GM20431 (cell line): ENCODE measurements around the gene SMARCD3.

Experiments
- in situ Hi-C: fragments of 300-500 bp; cut with MseI, MboI; formaldehyde crosslinking; loops from one replicate; pipeline ENCODE4 v1.15.0; 2020; ENCODE audit warnings: low sequenced_read_pairs; ENCODE audit not compliant: unreplicated experiment

Gene SMARCD3

GRCh38 chr7:151248346-151249033, at the start of gene SMARCD3:
Gene SMARCD3, minus strand, starts transcription at chr7:151248694. Its CDS starts 132 bp downstream, at chr7:151248562.
- in situ Hi-C loops: no loop called here

GRCh38 chr7:151296202-151296992, 47.9 kb upstream of the SMARCD3 start:
- in situ Hi-C loops: no loop called here

GRCh38 chr7:151292850-151293249, 44.4 kb upstream of the SMARCD3 start:
- in situ Hi-C loops: no loop called here

- in situ Hi-C loops: no loop called here
Observed at GRCh38 chr7:151291206-151291605, 42.7 kb upstream of the SMARCD3 start.

DNA sequence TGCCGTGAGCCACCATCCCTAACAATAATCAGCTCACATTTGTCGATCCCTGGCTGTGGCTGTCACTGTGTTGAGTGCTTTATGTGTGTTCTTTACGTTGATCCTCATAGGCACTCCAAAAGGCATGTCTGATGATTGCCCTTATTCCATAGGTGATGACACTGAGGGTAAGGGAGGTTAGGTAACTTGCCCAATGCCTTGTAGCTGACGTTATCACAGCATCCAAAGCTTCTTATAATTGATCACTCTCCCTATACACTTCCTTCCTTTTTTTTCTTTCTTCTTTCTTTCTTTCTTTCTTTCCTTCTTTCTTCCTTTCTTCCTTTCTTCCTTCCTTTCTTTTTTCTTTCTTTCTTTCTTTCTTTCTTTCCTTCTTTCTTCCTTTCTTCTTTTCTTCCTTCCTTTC, 41.9 kb upstream of the SMARCD3 start:
- in situ Hi-C loops: no loop called here

- in situ Hi-C loops: no loop called here
Observed at GRCh38 chr7:151289891-151290290, 41.4 kb upstream of the SMARCD3 start.

DNA sequence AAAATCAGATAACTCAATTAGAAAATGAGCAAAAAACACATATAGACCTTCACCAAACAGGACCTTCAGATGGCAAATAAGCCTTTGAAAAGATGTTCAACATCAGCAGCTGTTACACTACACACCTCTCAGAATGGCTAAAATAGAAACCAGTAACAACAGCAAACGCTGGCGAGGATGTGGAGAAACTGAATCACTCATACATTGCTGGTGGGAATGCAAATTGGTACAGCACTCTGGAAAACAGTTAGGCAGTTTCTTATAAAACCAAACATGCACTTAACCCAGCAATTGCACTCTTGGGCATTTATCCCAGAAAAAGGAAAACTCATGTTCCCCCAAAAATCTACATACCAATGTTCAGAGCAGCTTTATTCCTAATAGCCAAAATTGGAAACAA, 37.7 kb upstream of the SMARCD3 start:
- in situ Hi-C loops: no loop called here

DNA sequence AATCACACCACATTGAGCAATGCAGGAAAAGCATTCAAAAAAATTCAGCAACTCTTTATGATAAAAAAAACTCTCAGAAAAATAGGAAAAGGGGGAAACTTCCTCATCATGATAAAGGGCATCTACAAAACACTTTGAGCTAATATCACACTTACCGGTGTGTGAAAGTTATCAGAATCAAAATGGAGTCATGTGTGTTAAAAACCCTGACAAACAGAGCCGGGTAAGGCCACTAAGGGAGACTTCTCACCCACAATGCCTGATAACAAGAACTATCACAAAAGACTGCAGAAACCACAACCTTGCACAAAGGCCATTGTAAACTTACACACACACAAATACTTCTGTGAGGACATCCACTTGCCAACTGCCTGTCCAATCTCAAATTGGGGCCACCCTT, 34.8 kb upstream of the SMARCD3 start:
- in situ Hi-C loops: no loop called here

DNA sequence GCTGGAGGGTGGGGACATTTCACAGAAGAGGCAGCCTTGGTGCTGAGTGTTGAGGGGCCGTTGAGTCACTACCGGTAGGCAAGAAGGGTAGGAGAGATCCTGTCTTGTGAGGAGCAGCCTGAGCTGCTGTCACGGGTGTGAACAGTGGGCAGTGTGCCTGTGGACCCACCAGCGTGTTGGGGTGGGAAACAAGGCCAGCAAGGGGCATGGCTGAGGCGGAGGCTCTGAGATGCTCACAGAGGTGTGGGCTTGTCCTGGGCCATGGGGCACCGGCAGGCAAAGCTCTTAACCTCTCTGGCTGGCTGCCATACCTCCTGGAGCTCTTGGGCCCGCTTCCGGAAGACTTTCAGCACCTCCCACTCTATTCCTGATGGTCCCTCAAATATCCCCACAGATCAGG, 33.6 kb upstream of the SMARCD3 start:
- in situ Hi-C loops: no loop called here

DNA sequence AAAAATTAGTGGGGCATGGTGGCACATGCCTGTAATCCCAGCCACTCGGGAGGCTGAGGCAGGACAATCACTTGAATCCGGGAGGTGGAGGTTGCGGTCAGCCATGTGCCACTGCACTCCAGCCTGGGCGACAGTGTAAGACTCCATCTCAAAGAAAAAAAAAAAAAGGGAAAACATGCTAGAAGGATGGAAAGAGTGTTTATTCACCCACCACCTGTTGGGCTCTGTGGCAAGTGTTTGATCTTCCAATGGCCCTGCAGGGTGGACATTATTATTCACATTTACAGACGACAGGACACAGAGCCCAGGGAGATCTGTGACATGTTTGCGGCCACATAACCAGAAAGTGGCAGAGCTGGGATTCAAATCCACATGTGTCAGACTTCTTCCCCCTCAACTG, 33.2 kb upstream of the SMARCD3 start:
- in situ Hi-C loops: no loop called here

DNA sequence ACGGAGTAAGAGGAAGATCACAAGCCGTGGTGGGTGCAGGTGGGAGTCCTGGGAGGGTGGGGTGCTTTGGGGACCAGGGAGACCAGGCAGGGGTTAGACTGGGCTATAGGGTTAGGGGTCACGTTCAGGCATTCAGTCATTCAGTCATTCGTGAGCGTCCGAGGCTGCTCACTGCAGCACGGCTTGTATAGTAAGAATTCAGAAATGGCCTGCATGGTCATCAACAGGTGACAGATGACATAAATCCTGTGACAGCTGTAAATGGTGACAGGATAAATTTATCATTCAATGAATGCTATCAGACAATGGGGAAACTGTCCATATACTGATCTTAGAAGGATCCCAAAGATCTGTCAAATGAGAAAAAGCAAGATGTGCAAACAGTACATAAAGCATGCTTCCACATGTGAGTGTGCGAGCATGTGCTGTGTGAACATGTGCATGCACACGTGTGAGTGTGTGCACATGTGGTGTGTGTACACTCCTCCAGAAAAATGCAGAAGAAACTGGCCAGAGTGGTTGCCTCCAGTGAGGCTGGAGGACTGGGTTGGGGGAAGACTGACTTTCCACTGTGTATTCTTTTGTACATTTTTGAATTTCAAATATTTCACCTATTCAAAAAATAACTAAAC, 32.0 kb upstream of the SMARCD3 start:
- in situ Hi-C loops: no loop called here

GRCh38 chr7:151279868-151280267, 31.4 kb upstream of the SMARCD3 start:
- in situ Hi-C loops: no loop called here

GRCh38 chr7:151278949-151279348, 30.5 kb upstream of the SMARCD3 start:
- in situ Hi-C loops: no loop called here

- in situ Hi-C loops: no loop called here
Observed at GRCh38 chr7:151277631-151278030, 29.1 kb upstream of the SMARCD3 start.

GRCh38 chr7:151276666-151277590, 28.4 kb upstream of the SMARCD3 start:
- in situ Hi-C loops: no loop called here

DNA sequence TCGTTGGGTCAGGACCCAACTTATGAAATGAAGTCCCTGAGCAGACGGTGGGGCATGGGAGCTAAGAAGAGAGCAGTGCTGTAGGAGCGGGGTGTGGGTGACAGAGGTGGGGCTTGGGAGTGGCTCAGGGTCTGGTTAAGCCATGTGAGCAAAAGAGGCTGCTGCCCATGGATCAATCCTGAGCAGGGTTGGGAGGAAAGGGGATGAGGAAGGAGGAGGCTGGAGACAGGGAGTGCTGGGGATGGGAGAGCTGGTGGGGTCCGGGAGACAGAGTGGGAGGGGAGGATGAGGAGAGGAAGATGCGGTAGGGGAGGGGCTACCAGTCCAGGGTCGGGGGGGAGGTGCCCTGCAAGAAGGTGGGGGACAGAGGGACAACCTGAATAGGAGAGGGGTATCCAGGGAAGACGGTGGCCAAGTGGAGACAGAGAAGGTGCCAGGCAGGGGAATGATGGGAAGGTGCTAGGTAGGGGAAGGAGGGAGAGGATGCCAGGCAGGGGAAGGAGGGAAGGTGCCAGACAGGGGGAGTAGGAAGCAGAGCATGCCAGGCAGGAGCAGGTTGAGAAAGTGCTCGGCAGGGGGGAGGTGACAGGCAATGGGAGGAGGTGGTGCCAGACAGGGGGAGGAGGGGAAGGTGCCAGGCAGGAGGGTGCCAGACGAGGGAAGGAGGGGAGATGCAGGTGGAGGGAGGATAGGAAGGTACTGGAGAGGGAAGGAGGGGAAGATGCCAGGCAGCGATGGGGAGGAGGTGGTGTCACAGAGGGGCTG, 27.5 kb upstream of the SMARCD3 start:
- in situ Hi-C loops: no loop called here

GRCh38 chr7:151274936-151275812, 26.7 kb upstream of the SMARCD3 start:
- in situ Hi-C loops: no loop called here

- in situ Hi-C loops: no loop called here
Observed at GRCh38 chr7:151274396-151274795, 25.9 kb upstream of the SMARCD3 start.
